ENCODE measurements around the gene TPRA1.

TPRA1 gene

DNA sequence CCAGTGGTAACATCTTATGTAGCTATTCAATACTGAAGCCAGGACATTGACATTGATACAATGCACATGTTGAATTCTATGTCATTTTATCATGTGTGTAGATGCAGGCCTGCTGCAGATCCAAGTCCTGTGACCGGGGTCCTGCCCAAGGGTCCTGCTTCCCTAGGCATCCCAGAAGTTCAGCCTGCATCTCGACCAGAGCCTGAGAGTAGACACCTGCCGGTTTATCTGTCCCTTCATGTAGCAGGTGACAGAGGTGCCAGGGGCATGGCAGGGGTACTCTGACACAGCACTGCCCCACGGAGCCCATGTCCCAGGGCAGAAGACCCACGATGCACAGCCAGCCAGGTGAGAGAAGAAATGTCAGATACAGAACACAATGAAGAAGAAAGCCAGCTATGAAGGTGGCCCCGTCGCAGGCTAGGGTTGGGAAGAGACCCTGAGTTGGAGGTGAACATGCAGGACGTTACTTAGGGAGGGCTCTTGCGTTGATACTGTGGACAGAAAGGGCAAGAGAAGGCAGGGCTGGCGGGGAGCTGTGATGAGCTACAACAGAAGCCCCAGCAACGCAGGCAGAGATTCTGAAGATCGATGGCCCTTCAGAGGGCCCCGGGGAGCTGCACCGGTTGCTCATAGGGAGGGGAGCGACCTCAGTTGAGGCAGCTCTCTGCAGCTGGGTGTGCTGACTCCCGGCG lies 51.0 kb downstream of the TPRA1 start:
- TF ChIP-seq, protein P1, sequence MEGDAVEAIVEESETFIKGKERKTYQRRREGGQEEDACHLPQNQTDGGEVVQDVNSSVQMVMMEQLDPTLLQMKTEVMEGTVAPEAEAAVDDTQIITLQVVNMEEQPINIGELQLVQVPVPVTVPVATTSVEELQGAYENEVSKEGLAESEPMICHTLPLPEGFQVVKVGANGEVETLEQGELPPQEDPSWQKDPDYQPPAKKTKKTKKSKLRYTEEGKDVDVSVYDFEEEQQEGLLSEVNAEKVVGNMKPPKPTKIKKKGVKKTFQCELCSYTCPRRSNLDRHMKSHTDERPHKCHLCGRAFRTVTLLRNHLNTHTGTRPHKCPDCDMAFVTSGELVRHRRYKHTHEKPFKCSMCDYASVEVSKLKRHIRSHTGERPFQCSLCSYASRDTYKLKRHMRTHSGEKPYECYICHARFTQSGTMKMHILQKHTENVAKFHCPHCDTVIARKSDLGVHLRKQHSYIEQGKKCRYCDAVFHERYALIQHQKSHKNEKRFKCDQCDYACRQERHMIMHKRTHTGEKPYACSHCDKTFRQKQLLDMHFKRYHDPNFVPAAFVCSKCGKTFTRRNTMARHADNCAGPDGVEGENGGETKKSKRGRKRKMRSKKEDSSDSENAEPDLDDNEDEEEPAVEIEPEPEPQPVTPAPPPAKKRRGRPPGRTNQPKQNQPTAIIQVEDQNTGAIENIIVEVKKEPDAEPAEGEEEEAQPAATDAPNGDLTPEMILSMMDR (IDR thresholded peaks at IDR 0.05; ENCODE audit: low read length, missing control alignments), result no peak
- DNase-seq (ENCODE audit: low read depth), result no peak
- no peak overlapping the region for H3K4me3 ChIP-seq (replicated peaks; ENCODE audit: low read depth, low read length)

DNA sequence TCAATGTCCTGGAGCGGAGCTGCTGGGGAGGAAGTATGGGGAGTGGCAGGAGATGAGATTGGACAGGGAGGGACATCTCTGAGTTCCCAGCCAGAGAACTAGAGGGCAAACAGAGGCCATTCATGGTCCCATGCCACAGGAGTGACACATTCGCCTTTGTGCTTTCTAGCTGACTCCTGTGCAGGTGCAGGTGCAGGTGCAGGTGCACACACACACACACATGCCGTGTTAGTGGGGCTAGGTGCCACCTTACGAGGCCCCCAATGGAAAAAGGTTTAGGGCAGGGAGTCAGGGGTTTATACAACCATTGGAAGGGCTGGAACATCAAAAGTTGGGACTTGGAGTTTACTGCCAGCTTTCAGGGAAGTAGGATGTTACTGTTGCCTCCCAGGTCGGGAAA lies 52.0 kb downstream of the TPRA1 start:
- TF ChIP-seq, protein P1 (IDR thresholded peaks at IDR 0.05; ENCODE audit: low read length, missing control alignments), result no peak
- no peak for DNase-seq (ENCODE audit: low read depth)
- no peak overlapping the region for H3K4me3 ChIP-seq (replicated peaks; ENCODE audit: low read depth, low read length)

GRCh38 chr3:127536830-127537812 lies 53.4 kb downstream of the TPRA1 start:
- no peak for DNase-seq (ENCODE audit: low read depth)
- TF ChIP-seq, protein P1 (IDR thresholded peaks at IDR 0.05; ENCODE audit: low read length, missing control alignments), result no peak
- no peak overlapping the region for H3K4me3 ChIP-seq (replicated peaks; ENCODE audit: low read depth, low read length)

GRCh38 chr3:127535901-127536829 lies 54.4 kb downstream of the TPRA1 start:
- TF ChIP-seq, protein P1 (IDR thresholded peaks at IDR 0.05; ENCODE audit: low read length, missing control alignments), result no peak
- no peak overlapping the region for H3K4me3 ChIP-seq (replicated peaks; ENCODE audit: low read depth, low read length)
- DNase-seq (ENCODE audit: low read depth), result no peak

DNA sequence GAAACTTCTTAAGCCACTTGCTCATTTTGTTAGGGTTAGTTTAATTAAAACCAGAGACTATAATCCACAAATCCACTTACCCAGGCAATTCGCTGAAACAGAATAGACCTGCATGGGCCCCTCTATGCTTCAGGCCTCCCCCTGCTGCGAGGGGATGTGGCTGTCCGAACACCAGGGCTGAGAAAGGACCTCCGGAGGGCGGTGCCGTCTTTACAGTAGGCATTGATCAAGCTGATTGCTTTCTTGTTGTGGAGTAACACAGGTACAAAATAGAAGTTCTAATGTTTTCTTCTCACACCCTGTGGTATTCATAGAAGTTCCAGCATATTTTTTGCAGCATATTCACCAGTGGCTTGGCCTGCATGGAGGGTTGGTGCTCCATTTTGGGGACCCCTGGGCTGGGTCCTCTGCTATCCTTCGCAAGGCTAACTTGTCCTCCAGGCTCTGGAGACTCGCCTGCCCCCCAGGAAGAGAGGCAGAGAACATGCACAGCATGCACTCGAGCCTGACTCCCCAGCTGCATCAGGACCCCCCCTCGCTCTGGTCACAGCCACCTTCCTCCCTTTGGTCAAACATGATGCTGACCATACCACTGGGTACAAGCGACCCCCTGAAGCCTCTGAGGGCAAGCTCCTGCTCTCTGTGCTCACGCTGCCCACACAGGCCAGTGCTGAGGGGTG lies 55.3 kb downstream of the TPRA1 start:
- no peak for DNase-seq (ENCODE audit: low read depth)
- H3K4me3 ChIP-seq (replicated peaks; ENCODE audit: low read depth, low read length), result no peak overlapping the region
- TF ChIP-seq, protein P1 (IDR thresholded peaks at IDR 0.05; ENCODE audit: low read length, missing control alignments), result no peak

DNA sequence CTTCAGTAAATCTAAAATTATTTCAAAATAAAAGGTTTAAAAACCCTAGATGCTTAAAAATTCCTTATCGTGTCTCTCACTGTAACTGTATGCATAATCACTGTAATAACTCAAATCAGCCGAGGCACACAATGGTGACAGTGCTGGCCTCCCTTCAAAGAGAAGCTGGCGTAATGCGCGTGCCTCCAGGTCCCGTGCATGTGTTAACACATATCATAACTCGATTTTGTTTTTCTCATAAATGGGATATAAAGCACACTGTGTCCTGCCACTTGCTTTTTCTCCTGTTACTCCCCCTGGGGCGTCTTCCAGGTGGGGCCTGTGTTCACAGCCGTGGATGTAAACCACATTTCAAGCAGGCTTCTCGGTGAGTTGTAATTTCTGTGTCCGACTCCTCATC lies 56.0 kb downstream of the TPRA1 start:
- TF ChIP-seq, protein P1 (IDR thresholded peaks at IDR 0.05; ENCODE audit: low read length, missing control alignments), result no peak
- DNase-seq (ENCODE audit: low read depth), result no peak

More for the DNA sequence above, 56.0 kb downstream of the TPRA1 start:
- no peak overlapping the region for H3K4me3 ChIP-seq (replicated peaks; ENCODE audit: low read depth, low read length)
